ENCODE measurements around the gene NRBP1. TPM values are rescaled to one million over a fixed set of nuclear protein-coding genes. Genes with fewer than 3 reads are reported as not detected.

The NRBP1 gene
- 119 to 140 TPM (median 133 TPM) in 5 replicates for total RNA-seq (2022; extraction: Qiagen RNA extraction)

GRCh38 chr2:27428213-27428977 is at the start of gene NRBP1:
Gene NRBP1 (plus strand): TSS chr2:27428631. CDS start chr2:27433274, 4,643 bp downstream.

DNA sequence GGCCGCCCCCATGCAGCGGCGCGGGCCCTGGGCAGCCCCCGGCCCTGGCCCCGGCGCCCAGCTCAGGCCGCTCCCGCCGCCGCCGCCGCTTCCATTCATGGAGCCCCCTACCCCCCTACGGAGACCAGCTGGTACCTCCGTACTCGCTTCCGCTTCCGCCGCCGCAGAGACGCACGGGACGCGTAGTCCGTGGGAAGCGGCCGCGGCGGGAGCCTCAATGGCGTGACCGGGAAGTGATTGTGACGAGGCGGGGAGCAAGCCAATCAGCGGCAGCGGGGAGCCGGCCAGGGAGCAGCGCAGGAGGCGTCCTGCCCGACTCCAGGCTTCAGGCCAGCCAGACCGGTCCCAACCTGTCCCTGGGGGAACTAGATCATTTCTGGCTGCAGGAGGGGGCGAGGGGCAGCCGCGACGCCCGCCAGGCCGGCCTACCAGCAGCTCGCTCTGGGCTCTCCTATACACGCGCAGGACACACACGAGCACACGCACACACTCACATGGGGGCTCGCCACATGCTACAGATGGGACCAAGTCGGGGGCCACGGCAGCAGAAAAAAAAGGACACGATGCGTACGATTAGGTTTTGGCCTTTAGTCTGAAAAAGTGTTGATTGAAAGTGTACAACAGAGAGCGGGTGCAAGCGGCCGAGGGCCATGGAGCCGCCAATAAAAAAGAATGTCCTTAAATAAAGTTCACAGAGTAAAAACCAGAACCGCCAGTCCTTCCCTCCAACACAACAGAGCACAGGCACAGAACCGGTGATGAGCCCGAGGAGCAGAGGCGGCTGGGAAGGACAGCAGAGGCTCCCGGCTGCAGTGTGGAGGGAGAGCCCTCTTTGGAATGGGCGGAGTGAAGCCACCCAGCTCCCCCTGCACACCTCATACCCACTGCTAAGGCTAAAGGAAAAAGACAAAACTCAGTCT is 47.5 kb upstream of the NRBP1 start, which contains the start of gene ZNF513:
Gene ZNF513, minus strand, starts transcription at position 109 of the 920 bp plus-strand sequence. CDS start 208 bp downstream, outside the sequence.

GRCh38 chr2:27409321-27410073 is 18.9 kb upstream of the NRBP1 start, which contains the start of gene PPM1G:
Gene PPM1G (minus strand): TSS chr2:27409591. CDS start chr2:27409422, 169 bp downstream.

DNA sequence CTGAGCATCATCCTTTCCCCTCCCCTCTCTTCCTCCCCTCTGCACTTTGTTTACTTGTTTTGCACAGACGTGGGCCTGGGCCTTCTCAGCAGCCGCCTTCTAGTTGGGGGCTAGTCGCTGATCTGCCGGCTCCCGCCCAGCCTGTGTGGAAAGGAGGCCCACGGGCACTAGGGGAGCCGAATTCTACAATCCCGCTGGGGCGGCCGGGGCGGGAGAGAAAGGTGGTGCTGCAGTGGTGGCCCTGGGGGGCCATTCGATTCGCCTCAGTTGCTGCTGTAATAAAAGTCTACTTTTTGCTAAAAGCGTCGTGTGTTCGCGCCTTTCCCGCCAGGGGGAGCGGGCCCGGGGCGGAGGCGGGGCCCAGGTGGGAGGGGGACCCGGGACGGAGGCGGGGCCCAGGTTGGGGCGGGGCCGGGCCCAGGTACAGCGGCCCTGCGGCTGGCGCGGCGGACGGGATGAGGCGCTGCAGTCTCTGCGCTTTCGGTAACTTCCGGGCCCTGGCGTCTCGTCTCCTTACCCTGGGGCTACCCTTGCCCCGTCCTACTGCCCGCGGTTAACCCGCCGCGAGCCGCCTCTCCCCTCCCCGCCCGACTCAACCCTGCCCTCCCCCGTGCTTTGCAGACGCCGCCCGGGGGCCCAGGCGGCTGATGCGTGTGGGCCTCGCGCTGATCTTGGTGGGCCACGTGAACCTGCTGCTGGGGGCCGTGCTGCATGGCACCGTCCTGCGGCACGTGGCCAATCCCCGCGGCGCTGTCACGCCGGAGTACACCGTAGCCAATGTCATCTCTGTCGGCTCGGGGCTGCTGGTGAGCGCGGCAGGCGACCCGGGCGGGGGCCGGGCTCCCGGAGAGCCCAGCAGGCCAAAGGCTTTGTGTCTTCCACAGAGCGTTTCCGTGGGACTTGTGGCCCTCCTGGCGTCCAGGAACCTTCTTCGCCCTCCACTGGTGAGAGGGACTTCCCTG is 13.8 kb downstream of the NRBP1 start, which contains the start of gene KRTCAP3:
Gene KRTCAP3, plus strand, starts transcription at position 424 of the 962 bp plus-strand sequence. Its CDS starts 32 bp downstream, at position 456.

GRCh38 chr2:27489498-27490397 is 61.3 kb downstream of the NRBP1 start, which contains the start of gene IFT172:
Gene IFT172 (minus strand): TSS chr2:27489743. CDS start chr2:27489653, 90 bp downstream.

Other genes starting within 250 kb of the NRBP1 start
- 203 to 224 TPM (median 205 TPM) in 5 replicates for gene ATRAID, start 216.6 kb upstream of the NRBP1 start, total RNA-seq (2022; extraction: Qiagen RNA extraction)
- 63.3 to 67.2 TPM (median 66.7 TPM) in 5 replicates for gene SLC5A6, start 216.4 kb upstream of the NRBP1 start, total RNA-seq (2022; extraction: Qiagen RNA extraction)
- gene CAD, start 211.3 kb upstream of the NRBP1 start, total RNA-seq (2022; extraction: Qiagen RNA extraction) = 46.1 to 66.1 TPM (median 64.5 TPM) in 5 replicates
- 1.8 to 3.4 TPM (median 3.3 TPM) in 5 replicates for gene SLC30A3, start 165.6 kb upstream of the NRBP1 start, total RNA-seq (2022; extraction: Qiagen RNA extraction)
- not detected in 5 replicates for gene DNAJC5G, start 153.2 kb upstream of the NRBP1 start, total RNA-seq (2022; extraction: Qiagen RNA extraction)
- 0.67 to 1.2 TPM (median 0.81 TPM) in 5 replicates for gene TRIM54, start 146.2 kb upstream of the NRBP1 start, total RNA-seq (2022; extraction: Qiagen RNA extraction)
- 0.63 to 2.5 TPM (median 1.7 TPM) in 5 replicates for gene UCN, start 120.2 kb upstream of the NRBP1 start, total RNA-seq (2022; extraction: Qiagen RNA extraction)
- 76.2 to 97.2 TPM (median 87.4 TPM) in 5 replicates for gene MPV17, start 105.5 kb upstream of the NRBP1 start, total RNA-seq (2022; extraction: Qiagen RNA extraction)
- gene GTF3C2, start 71.9 kb upstream of the NRBP1 start, total RNA-seq (2022; extraction: Qiagen RNA extraction) = 57.2 to 68.7 TPM (median 63.7 TPM) in 5 replicates
- gene EIF2B4, start 58.3 kb upstream of the NRBP1 start, total RNA-seq (2022; extraction: Qiagen RNA extraction) = 51.5 to 60.8 TPM (median 57.1 TPM) in 5 replicates
- gene SNX17, start 58.0 kb upstream of the NRBP1 start, total RNA-seq (2022; extraction: Qiagen RNA extraction) = 124 to 133 TPM (median 128 TPM) in 5 replicates
- 11.5 to 15.4 TPM (median 13.4 TPM) in 5 replicates for gene ZNF513, start 47.9 kb upstream of the NRBP1 start, total RNA-seq (2022; extraction: Qiagen RNA extraction)
- 152 to 176 TPM (median 176 TPM) in 5 replicates for gene PPM1G, start 19.0 kb upstream of the NRBP1 start, total RNA-seq (2022; extraction: Qiagen RNA extraction)
- 0.39 to 0.87 TPM (median 0.45 TPM) in 5 replicates for gene KRTCAP3, start 13.8 kb downstream of the NRBP1 start, total RNA-seq (2022; extraction: Qiagen RNA extraction)
- 6.0 to 9.0 TPM (median 7.5 TPM) in 5 replicates for gene IFT172, start 61.1 kb downstream of the NRBP1 start, total RNA-seq (2022; extraction: Qiagen RNA extraction)
- 3.8 to 5.3 TPM (median 4.5 TPM) in 5 replicates for gene FNDC4, start 66.6 kb downstream of the NRBP1 start, total RNA-seq (2022; extraction: Qiagen RNA extraction)
- gene GCKR, start 68.2 kb downstream of the NRBP1 start, total RNA-seq (2022; extraction: Qiagen RNA extraction) = 0.13 to 0.20 TPM (median 0.13 TPM) in 5 replicates
- 18.2 to 21.6 TPM (median 19.3 TPM) in 5 replicates for gene ZNF512, start 154.4 kb downstream of the NRBP1 start, total RNA-seq (2022; extraction: Qiagen RNA extraction)
- gene CCDC121, start 200.4 kb downstream of the NRBP1 start, total RNA-seq (2022; extraction: Qiagen RNA extraction) = 3.5 to 4.8 TPM (median 3.8 TPM) in 5 replicates
- 56.4 to 64.0 TPM (median 57.1 TPM) in 5 replicates for gene GPN1, start 200.4 kb downstream of the NRBP1 start, total RNA-seq (2022; extraction: Qiagen RNA extraction)
- 26.6 to 33.0 TPM (median 32.4 TPM) in 5 replicates for gene SUPT7L, start 235.0 kb downstream of the NRBP1 start, total RNA-seq (2022; extraction: Qiagen RNA extraction)
- 30.4 to 33.5 TPM (median 32.9 TPM) in 5 replicates for gene SLC4A1AP, start 235.3 kb downstream of the NRBP1 start, total RNA-seq (2022; extraction: Qiagen RNA extraction)